ENCODE results near the gene CHCHD3.

CHCHD3 gene

DNA sequence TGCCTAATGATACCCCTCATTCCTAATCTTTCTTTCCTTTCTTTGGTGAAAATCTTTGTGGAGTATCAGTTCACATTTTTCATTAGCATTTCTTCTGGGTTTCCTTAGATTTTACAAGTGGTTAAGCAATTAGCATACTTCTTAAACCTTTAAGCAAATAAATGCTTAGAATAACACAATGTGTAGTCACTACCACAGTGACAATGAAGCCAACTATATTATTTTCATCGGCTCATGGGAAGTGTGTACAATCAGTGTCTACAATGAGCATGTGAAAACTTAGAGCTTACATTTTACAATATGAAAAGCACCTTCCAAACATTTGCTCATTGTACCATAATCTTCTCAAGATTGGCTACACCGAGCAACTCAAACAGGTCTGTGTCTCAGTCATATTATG, 329.5 kb downstream of the CHCHD3 start:
- H3K27ac Mint-ChIP-seq = no peak overlapping the region
- peaks cover 11% of the 10 kb centered on the region for H3K27me3 Mint-ChIP-seq (ENCODE audit: low read depth, poor library complexity)
- no peaks in the 10 kb centered on the region for H3K36me3 Mint-ChIP-seq (ENCODE audit: low read depth)
- H3K4me1 Mint-ChIP-seq = peaks cover 16% of the 10 kb centered on the region
- DNase-seq = no peak
- H3K9me3 Mint-ChIP-seq = peaks cover 5% of the 10 kb centered on the region
- TF ChIP-seq, protein P1, sequence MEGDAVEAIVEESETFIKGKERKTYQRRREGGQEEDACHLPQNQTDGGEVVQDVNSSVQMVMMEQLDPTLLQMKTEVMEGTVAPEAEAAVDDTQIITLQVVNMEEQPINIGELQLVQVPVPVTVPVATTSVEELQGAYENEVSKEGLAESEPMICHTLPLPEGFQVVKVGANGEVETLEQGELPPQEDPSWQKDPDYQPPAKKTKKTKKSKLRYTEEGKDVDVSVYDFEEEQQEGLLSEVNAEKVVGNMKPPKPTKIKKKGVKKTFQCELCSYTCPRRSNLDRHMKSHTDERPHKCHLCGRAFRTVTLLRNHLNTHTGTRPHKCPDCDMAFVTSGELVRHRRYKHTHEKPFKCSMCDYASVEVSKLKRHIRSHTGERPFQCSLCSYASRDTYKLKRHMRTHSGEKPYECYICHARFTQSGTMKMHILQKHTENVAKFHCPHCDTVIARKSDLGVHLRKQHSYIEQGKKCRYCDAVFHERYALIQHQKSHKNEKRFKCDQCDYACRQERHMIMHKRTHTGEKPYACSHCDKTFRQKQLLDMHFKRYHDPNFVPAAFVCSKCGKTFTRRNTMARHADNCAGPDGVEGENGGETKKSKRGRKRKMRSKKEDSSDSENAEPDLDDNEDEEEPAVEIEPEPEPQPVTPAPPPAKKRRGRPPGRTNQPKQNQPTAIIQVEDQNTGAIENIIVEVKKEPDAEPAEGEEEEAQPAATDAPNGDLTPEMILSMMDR (IDR thresholded peaks at IDR 0.05) = no peak
- H3K4me3 Mint-ChIP-seq = no peak overlapping the region

DNA sequence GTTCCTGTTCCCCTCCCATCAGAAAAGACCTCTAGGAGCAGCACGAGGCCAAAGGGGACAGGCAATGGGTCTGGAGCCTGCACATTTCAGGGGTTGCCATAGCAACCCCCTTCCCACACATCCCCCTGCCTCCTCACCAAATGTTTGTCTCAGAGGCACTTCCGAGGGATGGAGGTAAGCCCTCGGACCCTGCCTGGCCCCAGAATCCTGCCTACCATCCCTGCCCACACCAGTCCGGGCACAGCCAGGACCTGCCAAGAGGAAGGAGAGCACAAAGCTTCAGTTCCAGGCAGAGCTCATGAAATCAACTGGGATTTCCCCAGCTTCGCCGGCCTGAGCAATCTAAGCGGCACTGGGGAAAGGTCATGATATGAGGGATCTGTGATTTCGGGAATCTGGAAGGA, 330.6 kb downstream of the CHCHD3 start:
- Mint-ChIP-seq H3K4me3 (no peak overlapping the region), H3K27ac (no peak overlapping the region), H3K9me3 (peaks cover 3% of the 10 kb centered on the region), H3K4me1 (peaks cover 16% of the 10 kb centered on the region), H3K36me3 (ENCODE audit: low read depth) (no peaks in the 10 kb centered on the region), H3K27me3 (ENCODE audit: low read depth, poor library complexity) (peaks cover 18% of the 10 kb centered on the region)
- no peak for DNase-seq
- TF ChIP-seq, protein P1 (IDR thresholded peaks at IDR 0.05) = no peak

DNA sequence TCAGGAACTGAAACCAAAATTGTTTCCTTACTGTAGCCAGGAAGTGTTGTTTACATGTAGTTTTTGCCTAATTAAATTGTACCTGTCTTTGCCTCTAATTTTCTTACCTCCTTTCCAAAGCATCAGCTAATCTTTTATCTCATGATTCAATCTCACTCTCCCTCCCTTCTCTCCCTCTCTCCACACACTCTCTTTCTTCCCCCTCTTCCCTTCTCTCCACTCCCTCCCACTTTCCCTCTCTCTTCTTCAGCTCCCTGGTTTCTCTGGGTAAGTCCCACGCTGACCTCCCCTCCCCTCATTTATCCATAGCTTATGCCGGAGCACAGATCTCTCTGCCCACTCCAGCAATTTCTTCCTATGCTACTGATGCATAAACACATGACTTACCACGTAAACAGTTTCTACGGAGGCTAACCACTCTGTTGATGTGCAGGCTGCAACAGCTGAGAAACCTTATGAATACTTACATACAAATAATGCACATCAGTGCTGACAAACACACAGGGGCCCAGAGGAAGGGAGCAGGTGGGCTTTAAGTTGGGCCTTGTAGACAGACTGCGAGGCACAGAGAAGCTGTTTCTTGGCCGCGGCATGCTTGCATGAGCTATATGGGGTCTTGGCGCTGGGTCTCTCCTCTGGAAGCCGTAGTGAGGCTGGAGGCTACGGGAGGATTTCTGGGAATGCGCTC, 331.2 kb downstream of the CHCHD3 start:
- TF ChIP-seq, protein P1 (IDR thresholded peaks at IDR 0.05) = no peak
- Mint-ChIP-seq H3K4me3 (no peak overlapping the region), H3K27me3 (ENCODE audit: low read depth, poor library complexity) (peaks cover 23% of the 10 kb centered on the region), H3K9me3 (peaks cover 7% of the 10 kb centered on the region), H3K4me1 (peaks cover 16% of the 10 kb centered on the region), H3K36me3 (ENCODE audit: low read depth) (no peaks in the 10 kb centered on the region), H3K27ac (no peak overlapping the region)
- DNase-seq = no peak

DNA sequence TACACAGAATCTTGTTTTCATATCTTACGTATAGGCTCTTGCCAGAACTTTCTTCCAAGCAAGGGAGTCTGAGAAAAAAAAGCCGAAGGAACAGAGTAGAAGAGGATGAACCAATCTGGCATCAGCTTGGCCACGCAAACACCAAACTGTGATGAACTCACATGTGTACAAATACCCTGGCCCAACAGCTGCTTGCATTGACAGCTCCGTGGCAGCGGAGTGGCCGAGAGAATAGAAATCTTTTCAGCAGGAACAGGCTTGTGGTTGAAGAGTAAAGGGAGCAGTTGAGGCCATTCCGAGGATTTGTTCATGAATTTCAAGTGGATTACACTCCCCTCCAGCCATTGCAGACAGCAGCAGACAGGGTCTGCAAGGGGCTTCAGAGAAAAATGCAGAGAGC, 331.8 kb downstream of the CHCHD3 start:
- peaks cover 23% of the 10 kb centered on the region for H3K27me3 Mint-ChIP-seq (ENCODE audit: low read depth, poor library complexity)
- peaks cover 16% of the 10 kb centered on the region for H3K4me1 Mint-ChIP-seq
- H3K4me3 Mint-ChIP-seq = no peak overlapping the region
- TF ChIP-seq, protein P1 (IDR thresholded peaks at IDR 0.05) = no peak
- no peak overlapping the region for H3K27ac Mint-ChIP-seq
- peaks cover 11% of the 10 kb centered on the region for H3K9me3 Mint-ChIP-seq
- no peak for DNase-seq
- no peaks in the 10 kb centered on the region for H3K36me3 Mint-ChIP-seq (ENCODE audit: low read depth)

DNA sequence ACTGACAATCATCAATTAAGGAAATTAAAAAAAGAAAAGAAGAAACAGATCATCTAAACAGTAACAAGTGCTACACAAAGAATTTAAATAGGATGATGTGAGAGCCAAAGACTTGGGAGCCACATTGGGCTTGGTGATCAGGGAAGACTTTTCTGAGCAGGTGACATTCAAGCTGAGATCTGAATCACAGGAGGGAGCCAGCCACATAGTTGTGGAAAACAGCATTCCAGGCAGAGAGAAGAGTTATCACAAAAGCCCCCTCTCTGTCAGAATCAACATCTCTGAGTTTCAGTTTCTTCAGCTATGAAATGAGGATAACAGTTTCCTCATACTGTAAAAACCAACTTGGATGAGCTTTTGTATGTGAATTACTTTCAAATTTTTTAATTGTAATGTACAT, 336.4 kb downstream of the CHCHD3 start:
- peaks cover 24% of the 10 kb centered on the region for H3K27me3 Mint-ChIP-seq (ENCODE audit: low read depth, poor library complexity)
- DNase-seq = no peak
- TF ChIP-seq, protein P1 (IDR thresholded peaks at IDR 0.05) = no peak
- H3K4me3 Mint-ChIP-seq = no peak overlapping the region
- H3K9me3 Mint-ChIP-seq = peaks cover 38% of the 10 kb centered on the region
- no peaks in the 10 kb centered on the region for H3K36me3 Mint-ChIP-seq (ENCODE audit: low read depth)
- peaks cover 7% of the 10 kb centered on the region for H3K4me1 Mint-ChIP-seq
- H3K27ac Mint-ChIP-seq = no peak overlapping the region

DNA sequence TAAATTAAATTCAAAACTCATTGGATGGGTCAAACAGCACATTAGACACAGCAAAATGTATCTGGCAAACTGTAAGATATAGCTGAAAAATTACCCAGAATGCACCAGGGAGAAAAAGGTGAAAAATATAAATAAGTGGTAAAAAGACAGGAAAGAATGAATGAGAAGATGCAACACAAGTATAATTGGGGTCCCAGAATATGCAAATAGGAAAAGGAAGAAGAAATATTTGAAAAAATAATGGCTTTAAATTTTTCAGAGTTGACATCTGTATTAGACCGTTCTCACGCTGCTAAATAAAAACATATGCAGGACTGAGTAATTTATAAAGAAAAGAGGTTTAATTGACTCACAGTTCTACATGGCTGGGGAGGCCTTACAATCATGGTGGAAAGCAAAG, 337.9 kb downstream of the CHCHD3 start:
- H3K27ac Mint-ChIP-seq = no peak overlapping the region
- peaks cover 38% of the 10 kb centered on the region for H3K9me3 Mint-ChIP-seq
- H3K4me1 Mint-ChIP-seq = no peaks in the 10 kb centered on the region
- no peak for DNase-seq
- TF ChIP-seq, protein P1 (IDR thresholded peaks at IDR 0.05) = no peak
- peaks cover 30% of the 10 kb centered on the region for H3K27me3 Mint-ChIP-seq (ENCODE audit: low read depth, poor library complexity)
- H3K36me3 Mint-ChIP-seq (ENCODE audit: low read depth) = no peaks in the 10 kb centered on the region
- H3K4me3 Mint-ChIP-seq = no peak overlapping the region
